ENCODE measurements around the gene CXCL9.
"Not testable (repeated sequence)": the region's sequence is repeated elsewhere in the genome, so short reads cannot be mapped to it uniquely, and the experiment has no call there.

Gene CXCL9

DNA sequence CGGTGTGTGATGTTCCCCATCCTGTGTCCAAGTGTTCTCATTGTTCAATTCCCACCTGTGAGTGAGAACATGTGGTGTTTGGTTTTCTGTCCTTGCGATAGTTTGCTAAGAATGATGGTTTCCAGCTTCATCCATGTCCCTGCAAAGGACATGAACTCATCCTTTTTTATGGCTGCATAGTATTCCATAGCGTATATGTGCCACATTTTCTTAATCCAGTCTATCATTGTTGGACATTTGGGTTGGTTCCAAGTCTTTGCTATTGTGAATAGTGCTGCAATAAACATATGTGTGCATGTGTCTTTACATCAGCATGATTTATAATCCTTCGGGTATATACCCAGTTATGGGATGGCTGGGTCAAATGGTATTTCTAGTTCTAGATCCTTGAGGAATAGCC lies 45.2 kb downstream of the CXCL9 start:
- not testable (repeated sequence) for DNase-seq (ENCODE audit: low read depth in 4 of 4, low spot score in 1 of 4)

DNA sequence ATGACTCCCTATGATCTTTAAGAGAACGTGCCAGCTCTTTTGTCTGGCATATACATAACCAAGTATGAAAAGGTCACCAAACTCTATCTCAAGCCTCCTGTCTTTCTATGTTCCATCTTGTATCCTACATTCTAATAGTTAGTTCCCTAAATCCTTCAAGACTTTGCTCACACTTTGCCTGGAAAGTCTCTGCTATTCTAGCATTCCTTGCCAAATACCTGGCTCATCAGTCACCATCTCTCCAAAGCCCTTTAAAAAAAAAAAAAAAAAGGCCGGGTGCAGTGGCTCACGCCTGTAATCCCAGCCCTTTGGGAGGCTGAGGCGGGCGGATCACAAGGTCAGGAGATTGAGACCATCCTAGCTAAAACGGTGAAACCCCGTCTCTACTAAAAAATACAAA lies 48.8 kb downstream of the CXCL9 start:
- DNase-seq (ENCODE audit: low read depth in 4 of 4, low spot score in 1 of 4) = not testable (repeated sequence)

DNA sequence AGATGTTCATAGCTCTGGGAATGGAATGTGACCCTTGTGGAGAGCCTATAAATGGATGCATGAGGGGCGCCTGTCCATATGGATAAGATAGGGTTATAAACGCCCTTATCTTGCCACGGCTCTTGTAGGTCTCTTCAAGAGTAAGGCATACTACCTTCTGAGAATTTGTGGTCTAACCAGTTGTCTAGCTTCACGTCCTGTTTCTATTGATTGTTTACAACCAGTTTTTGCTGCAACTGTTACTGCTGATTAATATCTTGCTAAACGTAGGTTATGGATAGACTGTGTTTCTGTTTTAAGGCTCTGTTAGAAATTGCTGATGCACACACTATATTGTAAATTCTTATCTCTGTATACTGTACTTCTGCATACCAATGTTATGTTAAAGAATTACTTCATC lies 52.5 kb downstream of the CXCL9 start:
- not testable (repeated sequence) for DNase-seq (ENCODE audit: low read depth in 4 of 4, low spot score in 1 of 4)

DNA sequence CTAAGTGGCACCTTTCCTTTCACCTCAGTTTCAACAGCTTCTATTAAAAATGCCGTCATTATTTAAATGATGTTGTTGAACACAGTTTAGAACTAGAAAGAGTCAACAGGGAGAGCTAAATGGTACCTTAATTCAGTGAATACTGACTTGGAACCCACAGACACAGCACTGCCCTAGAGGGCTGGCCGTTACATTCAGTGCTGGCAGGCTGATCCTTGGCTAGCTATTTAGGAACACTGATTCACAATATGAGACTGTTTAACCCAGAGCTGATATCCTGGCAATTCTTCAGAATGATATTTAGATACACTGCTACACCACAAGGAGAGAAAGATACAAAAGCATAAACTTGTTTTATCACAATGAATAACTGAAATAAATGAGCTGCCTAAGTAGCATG lies 53.8 kb downstream of the CXCL9 start:
- no peak for DNase-seq (ENCODE audit: low read depth in 4 of 4, low spot score in 1 of 4)

Measured in stimulated activated CD4-positive, alpha-beta T cell treated with anti-CD3 and anti-CD28 coated beads, Interleukin-1b, Interleukin-23, amount 100 ng/mL, for 24 hours (primary cell).